NCI-H82 treated with DMSO at 0.1 percent for 48 hours (cell line): Measurements from ENCODE around the gene BPIFA1.

Source experiments
- DNase-seq: peaks from one replicate; lab custom pipeline; 2025; ENCODE audit not compliant: unreplicated experiment; lab: John Stamatoyannopoulos, UW

The BPIFA1 gene

DNA sequence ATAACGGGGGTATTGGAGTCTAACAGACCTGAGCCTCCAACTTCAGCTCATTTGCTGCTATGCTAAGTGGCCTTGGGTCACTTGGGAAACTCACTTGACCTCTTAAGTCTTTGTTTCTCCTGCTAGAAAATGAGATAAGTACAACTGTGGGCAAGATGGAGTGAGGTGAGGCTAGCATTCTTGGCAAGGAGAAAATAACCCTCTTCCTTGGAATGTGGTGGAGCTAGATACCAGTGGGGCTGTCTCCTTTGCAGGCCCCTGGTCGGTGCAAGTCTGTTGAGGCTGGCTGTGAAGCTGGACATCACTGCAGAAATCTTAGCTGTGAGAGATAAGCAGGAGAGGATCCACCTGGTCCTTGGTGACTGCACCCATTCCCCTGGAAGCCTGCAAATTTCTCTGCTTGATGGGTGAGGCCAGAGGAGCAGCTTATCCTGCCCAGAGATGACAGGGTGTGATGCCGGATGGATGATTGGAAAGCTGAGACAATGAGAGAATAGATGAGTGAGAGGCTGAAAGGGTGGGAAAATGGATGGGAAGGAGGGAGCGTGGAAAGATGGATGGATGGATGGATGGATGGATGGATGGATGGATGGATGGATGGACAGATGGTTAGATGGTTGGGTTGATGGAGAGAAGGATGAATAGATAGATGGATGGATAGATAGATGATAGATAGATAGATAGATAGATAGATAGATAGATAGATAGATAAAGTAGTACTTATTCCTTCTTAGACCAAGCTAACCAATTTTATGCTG, 4.4 kb downstream of the BPIFA1 start:
- DNase-seq, result no peak

DNA sequence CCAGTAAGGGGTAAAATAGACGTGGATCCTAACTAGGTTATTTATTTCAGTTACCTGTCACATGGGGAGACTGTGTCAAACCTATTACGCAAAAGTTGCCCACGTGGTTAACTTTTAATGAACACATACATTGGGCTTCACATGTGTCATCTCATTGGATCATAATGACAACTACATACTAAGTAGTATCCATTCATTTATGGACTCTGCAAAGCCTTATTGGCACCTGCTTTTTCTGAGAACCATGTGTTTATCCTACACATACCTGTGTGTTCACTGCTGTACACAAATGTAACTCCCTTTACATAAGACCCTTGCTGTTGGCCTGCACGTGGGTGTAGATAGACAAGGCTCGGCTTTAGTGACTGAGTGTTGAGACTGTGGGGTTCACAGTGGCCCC, 5.1 kb downstream of the BPIFA1 start:
- DNase-seq, result no peak

DNA sequence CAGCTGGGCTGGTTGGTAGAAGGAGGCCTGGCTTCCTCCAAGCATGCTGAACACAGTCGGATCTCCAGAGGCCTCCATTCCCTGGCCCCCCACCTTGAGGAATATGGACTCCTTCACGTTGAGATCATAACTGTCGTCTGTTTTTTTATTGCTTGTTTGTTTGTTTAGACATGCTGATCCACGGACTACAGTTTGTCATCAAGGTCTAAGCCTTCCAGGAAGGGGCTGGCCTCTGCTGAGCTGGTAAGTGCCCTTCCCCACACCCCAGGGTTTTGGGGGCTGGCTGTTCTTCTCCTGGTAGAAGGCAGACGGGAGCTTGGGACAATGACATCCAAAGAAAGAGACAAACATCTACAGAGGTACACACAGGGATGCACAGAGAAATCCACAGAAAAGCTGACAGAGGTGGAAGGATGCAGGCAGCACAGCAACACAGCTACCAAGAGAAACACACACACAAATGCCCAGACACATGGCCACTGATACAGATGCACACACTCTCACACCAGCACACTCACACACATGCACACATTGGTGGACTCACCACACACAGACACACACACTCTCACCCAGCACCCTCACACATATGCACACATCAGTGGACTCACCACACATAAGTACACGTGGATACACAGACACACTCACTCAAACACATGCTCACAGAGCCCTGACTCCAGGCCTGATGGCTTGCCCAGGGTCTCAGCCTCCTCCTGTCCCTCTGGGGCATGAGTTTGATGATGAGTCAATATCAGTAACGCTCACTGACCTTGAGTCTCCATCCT, 6.7 kb downstream of the BPIFA1 start:
- DNase-seq, result no peak

DNA sequence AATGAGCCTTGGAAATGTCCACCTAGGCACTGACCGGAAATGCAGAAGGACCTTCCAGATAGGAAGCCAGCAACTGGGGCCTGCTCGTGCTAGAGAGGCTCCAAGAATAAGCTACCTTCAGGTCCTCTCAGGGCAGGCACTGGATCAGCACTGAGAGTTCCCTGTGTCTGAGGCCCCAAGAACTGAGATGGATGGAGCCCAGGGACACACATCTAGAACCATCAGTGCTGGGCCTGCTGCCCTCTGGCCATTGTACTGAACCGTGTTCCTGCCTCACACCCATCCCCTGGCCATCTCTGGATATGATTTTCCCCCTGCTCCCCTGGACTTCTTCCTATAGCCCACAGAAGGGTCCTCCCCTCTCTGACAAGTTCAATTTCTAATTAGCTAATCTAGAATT, 10.3 kb downstream of the BPIFA1 start:
- DNase-seq, result no peak

DNA sequence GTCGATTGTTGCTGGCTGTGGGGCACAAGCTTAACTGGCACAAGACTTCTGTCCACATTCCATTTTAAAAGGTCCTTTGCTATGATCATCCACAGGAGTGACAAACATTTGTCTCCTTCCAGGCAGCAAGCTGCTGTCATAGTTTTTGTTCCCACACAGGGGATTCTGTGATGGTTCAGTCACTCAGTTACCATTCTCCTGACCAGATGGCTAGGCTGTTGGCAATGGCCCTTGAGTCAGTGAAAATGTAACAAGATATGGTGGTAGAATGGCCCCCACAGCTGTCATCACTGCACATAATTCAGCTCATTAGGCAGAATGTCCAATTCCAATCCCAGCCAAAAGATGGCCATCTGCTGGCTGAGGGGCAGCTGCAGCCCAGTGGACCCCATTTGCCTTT, 13.7 kb downstream of the BPIFA1 start:
- DNase-seq, result peak; percentile 61

DNA sequence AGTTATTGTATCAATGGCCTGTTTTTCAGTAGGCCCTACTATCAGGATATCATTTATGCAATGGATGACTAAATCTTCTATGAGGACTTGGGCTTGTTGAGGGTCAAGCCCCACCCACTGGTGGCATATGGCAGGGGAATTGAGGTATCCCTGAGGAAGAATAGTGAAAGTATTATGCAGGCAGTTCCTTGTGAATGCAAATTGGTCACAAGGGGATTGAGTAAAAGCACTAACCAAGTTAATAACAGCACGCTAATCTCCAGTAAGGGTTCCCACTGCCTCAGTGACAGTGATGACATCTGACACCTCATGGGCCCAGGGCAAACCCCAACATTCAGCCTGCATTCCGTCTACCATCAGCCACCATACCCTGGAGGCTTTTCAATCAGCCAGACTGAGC, 14.9 kb downstream of the BPIFA1 start:
- peak; percentile 87 for DNase-seq

DNA sequence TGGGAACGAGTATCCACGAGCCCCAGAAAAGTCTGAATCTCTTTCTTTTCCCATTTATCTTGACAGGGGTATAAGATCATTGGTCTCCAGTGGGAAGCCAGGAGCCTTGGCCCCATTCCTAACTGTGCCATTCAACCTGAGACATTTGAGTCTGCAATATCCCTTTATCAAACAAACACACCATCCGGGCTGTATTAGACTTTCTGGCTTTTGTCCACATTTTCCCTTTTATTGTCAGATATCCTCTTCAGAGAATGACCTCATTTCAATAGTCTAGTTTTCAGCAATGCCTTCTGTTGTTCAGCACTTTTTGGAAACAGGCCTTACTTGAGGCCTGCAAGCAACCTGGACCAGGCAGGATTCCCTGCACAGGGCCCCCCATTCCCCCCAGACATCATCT, 15.7 kb downstream of the BPIFA1 start:
- no peak for DNase-seq

DNA sequence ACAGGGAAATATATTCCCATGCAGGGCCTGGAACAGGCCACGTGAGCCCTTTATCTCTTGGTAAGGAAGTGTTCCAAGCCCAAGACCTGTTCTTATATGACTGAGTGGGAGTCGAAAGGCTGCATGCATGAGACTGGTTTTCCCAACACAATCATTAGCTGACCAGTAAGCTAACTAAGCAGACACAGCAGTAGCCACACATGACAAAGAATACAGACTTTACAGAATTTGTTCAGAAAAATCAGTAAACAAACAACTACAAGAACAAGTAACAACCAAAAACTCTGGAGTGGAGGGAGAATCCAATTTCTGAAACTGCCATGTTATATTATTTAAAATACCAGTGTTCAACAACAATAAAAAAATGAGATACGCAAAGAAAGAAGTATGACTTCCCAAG, 16.7 kb downstream of the BPIFA1 start:
- no peak for DNase-seq

DNA sequence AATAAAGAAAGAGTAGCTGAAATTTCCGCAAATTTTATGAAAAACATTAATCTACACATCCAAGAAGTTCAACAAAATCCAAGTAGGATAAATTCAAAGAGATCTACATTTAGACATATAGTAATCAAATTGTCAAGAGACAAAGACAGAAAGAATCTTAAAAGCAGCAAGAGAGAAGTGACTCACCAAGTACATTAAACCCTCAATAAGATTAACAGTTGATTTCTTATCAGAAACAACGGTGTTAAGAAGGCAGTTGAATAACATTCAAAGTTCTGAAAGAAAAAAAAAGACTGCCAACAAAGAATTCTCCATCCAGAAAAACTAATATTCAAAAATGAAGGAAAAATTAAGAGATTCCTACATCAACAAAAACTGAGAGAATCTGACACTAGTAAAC, 19.2 kb downstream of the BPIFA1 start:
- DNase-seq, result no peak

DNA sequence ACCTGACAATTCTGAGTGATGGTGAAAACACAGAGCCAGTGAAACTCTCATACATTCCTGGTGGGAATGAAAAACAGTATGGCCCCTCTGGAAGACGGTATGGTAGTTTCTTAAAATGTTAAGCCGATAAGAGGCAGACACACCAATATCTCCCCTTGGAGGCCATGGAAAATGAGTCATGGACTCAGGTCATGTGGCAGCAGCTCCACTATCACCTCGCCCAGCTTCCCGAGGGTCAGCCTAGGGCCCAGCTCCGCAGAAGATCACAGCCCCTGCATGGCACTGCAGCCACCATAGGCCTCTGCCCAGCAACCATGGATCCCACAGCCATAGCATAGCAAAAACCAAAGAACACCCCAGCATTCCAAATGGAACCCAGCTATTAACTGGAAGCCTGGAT, 21.4 kb downstream of the BPIFA1 start:
- DNase-seq, result no peak

DNA sequence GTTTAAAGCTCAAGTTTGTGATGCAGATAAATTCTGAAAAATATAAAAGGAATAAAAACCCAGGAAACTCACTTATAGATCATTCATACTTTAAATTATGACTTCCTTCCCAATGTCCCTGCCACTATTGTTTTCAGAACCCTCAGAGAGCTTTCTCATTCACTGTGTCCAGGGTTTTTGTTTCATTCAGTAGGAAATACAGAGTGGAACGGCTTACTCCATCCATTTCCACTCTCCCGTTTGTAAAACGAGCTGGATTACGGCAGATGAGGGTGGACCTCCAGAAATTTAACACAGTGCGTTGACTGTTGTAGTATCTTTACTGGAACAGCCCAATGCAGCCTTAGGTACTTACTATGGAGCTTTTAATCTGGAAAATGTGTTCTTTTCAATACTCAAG, 23.6 kb downstream of the BPIFA1 start:
- DNase-seq, result no peak

DNA sequence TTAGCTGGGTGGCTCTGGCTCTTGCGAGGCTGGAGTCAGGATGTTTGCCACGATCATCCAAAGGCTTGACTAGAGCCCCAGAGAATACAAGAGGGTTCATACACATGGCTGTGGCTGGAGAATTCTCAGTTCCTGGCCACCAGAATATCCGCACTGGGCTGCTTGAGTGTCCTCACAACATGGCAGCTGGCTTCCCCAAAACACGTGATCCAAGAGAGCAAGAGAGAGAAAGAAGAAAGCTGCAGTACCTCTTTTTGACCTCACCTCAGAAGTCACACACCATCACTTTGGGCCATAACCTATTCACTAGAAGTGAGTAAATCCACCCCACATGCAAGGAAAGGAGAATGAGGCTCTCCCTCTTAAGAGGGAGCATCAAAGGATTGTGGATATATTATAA, 25.7 kb downstream of the BPIFA1 start:
- DNase-seq, result no peak

DNA sequence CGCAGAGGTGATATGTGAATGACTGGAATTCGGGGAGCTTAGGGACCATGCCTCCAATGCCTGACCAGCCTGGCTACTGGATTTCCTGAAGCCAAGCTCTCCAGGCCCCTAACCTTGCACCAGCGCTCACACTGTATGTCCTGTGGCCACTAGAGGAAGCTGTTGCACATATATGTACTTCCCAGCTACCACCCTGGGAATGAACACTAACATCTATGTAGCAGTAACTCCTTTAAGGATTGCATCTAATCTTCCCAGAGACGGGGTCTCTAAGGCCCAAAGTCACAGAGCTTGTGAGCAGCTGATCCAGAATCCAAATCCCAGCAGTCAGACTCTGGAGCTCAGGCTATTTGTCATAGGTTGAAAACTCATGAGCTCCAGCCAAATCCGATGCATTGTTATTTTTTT, 26.9 kb downstream of the BPIFA1 start:
- peak; percentile 58 for DNase-seq

DNA sequence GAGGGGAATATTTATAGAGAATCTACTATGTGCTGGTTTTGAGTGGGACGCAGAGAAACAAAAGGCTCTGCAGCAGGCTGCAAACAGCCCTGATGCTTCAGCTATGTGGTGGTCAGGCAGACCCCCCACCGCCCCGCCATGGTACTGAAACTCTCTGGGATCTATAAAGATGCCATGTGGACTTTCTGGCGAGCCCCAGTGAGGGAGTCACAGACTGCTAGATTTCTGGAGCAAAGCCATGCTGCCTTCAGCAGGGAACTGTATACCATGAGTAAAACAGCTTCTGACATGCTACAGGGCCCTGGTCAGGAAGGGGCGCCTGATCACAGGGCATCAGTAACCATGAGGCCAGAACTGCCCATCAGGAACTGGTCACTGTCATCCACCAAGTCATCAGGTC, 28.0 kb downstream of the BPIFA1 start:
- DNase-seq, result no peak

DNA sequence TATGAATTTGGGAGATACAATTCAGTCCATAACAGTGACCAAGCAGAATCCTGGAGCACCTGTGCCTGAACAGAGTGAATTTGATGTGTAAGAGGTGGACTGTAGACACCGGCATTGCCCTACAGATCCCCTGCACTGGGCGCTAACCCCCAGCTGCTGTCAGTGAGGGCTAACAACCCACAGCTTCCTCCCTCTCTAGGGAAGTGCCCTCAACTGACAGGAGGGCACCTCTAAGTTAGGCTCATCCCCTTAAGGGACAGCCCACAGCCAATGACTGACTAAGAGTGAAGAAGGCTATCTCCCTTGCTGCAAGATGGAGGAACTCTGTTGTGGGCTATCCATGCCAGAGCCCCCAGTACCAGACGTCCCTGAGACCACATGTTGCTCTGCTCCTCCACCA, 31.9 kb downstream of the BPIFA1 start:
- no peak for DNase-seq

DNA sequence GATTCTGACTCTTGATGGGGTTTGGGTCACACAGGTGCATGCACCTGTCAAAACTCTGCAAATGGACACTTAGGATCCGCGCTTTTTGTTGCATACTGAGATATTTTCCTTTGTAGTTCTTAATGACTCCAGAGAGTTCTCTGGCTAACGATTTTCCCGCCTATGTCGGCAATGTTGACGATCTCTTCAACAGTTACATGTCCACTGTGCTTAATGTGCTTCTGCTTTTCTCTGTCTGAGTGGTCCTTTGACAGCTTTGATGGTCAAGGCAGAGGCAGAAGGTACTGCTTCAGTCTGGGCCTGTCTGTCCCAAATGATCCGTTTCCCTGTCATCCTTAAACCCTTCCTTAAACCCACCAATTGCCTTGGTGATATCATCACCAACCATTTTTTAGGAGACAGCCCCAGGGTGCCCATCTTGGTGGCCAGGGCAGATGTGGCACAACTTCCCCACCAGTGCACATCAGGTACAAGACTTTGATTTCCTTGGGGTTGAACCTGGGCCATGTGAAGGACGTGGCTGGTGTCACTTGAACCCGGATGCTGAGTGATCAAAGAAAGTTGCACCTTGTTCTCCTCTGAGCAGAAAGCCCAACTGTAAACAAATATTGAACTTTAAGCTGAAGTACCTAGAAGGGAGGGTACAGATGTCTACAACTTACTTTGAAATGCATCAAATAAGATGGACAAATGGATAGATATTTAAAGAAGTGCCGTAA, 36.5 kb downstream of the BPIFA1 start:
- no peak for DNase-seq

DNA sequence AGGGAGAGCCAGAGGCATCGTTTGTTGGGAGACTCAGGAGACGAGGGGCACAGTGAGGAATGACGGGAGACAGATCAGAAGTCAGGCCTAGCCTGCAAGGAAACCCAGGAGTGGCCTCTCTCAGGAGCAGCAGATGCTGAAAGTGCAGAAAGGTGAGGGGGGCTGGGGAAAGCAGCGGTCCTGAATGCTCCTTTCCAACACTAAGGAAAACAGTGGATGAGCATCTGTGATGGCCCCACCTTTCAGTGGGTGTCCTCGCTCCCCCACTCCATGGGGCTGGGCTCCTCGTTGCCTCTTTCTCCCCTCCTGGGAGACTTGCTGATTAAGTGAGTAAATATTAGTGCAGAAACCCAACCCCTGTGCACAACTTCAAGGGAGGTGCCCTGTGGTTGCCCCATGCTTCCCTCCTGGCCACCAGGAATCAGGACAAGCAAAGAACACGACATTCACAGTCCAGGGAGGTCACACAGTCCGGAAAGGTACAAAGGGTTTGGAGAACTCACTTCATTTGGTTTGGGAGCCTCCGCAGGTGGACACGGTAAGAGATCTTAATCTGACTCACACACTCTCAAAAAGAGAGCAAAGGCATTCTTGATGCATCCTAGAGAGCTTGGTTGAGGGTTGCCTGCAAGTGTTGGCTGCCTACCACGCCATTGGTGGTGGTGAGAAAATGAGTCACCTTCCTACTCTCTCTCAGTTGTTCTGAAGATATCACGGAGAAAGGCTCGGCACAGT, 37.5 kb downstream of the BPIFA1 start:
- DNase-seq, result no peak

DNA sequence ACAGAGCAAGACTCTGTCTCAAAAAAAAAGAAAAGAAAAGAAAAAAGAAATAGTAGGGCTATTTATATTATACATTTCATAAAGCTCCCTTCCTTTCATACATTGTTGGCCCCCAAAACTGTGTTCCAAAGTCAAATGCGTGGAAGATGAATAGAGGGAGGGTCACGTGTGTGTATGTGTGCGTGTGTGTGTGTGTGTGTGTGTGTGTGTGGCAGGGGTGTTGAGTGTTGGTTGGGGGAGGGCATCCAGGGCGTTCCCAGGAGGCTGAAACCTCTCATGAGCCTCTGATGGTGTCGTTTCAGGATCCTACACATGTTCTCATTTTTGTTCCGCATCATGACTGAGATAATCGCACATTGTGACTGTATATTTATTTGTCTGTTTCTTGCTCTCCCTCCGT, 39.4 kb downstream of the BPIFA1 start:
- DNase-seq, result no peak

DNA sequence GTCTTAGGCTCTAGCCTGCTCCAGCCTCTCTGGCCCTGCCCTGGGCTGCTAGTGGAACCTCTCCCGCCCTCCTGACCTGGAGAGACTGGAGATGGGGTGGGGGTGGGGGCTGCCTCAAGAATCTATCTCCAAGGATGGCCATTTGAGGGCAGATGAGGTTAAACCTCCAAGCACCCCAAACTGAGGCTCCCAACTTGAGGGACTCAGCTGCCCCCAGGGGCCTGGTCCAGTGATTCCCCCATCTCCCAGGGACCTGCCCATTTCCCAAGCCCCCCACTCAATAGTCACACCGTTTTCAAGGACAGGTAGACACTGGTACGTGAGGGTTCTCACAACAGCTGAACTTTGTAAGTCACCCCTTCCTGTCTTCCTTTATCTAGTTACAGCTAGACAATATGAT, 40.1 kb downstream of the BPIFA1 start:
- no peak for DNase-seq

DNA sequence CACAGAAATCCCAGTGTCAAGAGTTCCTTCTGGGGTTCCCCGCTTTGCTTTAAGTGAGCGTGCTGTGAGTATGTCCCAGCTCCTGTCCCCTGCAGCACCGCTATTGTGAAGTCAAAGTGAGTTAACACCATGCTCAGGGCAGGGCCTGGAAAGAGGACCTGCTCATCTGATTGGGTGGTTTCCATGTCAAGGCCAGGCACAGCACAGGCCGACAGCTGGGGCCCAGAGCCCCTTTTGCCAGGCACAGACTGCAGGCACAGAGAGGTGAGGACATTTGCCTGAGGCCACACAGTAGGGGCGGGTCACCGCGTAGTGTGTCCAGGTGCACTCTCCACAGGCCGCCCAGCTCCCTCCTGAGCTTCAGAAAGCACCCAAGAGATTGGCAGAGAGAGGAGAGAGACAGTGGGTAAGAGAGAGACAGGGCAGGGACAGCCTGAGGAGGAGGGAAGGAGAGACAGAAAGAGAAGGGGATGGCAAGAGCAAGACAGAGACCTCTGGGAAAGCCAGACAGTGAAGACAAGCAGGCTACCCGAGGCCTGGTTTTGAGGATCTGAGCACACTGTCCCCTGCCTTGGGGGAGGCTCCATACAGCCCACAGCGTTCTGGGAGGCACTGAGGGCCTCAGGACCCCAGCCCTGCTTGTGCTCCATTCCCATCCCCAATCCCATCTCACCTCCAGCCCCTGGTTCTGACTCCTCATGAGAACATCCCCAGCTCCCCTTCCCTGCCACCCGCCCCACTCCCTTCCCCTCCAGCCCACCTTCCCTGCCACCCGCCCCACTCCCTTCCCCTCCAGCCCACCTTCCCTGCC, 40.7 kb downstream of the BPIFA1 start:
- no peak for DNase-seq
